Mononuclear cell (primary cell): ENCODE measurements around the gene SLC25A17. TPM values are rescaled to one million over a fixed set of nuclear protein-coding genes. Genes with fewer than 3 reads are reported as not detected.
"Not testable (repeated sequence)": the region's sequence is repeated elsewhere in the genome, so short reads cannot be mapped to it uniquely, and the experiment has no call there.

ENCODE experiments used
- H3K27me3 ChIP-seq: 2 replicates; pipeline ENCODE4 v1.6.0; 2011; ENCODE audit warnings: low read length, control low read depth; ENCODE audit not compliant: insufficient read depth
- H3K4me1 ChIP-seq: 2 replicates; pipeline ENCODE4 v1.5.1; 2011; ENCODE audit warnings: mild to moderate bottlenecking, low read length, control low read depth; ENCODE audit not compliant: insufficient read depth
- H3K4me3 ChIP-seq: 2 replicates; pipeline ENCODE4 v1.5.1; 2011; ENCODE audit warnings: mild to moderate bottlenecking, low read length, moderate library complexity
- H3K9me3 ChIP-seq: 2 replicates; pipeline ENCODE4 v1.5.1; 2011; ENCODE audit warnings: low read depth, mild to moderate bottlenecking, control low read depth, low read length
- total RNA-seq: library from RNA; depleted of rRNA; stranded (reverse); fragments of >200 nt; gene quantifications from one replicate; pipeline ENCODE4 v1.2.3, GENCODE V29; 2012

The SLC25A17 gene
- total RNA-seq, 1 donor = 3.9 TPM

- no peaks in the 10 kb centered on the region for H3K4me1 ChIP-seq
- H3K9me3 ChIP-seq = no peaks in the 10 kb centered on the region
- H3K4me3 ChIP-seq = no peak overlapping the region
- H3K27me3 ChIP-seq = no peaks in the 10 kb centered on the region
Measured at GRCh38 chr22:40834619-40835018, 15.5 kb upstream of the SLC25A17 start.

DNA sequence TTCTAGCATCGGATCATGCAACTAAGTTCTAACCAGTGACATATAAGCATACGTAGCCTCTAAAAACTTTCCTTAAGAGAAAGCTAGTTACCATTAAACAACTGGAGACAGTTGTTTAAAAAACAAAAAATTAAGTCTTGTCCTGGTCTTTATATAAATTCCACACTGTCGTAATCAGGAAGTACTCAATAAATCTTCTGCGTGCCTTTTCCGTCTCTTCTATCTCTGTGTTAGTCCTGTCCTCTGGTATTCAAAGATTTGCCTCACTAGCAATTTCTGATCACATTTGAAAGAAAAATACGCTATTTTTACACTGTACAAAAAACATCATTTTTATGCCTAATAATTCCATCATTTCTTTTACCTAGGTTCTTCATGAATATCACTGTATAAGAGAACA lies 10.0 kb upstream of the SLC25A17 start:
- no peaks in the 10 kb centered on the region for H3K9me3 ChIP-seq
- no peak overlapping the region for H3K4me3 ChIP-seq
- no peaks in the 10 kb centered on the region for H3K27me3 ChIP-seq
- no peaks in the 10 kb centered on the region for H3K4me1 ChIP-seq

DNA sequence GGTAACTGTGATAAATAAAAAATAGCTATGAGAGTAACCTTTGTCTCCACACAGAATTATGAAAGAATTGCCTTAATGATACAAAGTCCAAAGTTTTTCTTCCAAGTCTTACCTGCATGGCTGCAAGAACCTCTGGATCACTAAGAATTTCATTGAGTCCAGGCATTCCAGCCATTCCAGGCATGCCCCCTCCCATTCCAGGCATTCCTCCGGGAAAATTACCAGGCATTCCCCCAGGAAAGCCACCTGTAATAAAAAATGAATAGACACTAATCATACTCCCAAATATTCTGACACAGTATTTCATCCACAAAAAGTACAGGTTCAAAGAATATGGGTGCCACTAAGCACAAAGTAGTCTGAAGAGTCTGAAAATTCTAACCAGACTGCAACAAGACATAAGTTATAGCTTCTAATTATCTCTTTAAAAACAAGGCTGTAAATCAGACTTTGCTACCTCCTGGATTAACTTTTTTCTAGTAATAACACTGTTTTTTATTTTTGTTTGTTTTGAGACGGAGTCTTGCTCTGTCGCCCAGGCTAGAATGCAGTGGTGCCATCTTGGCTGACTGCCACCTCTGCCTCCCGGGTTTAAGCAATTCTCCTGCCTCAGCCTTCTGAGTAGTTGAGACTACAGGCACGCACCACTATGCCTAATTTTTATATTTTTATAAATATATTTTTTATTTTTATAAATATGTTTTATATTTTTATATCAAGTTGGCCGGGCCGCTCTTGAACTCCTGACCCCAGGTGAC lies 8.0 kb upstream of the SLC25A17 start:
- no peaks in the 10 kb centered on the region for H3K4me1 ChIP-seq
- no peaks in the 10 kb centered on the region for H3K27me3 ChIP-seq
- no peak overlapping the region for H3K4me3 ChIP-seq
- no peaks in the 10 kb centered on the region for H3K9me3 ChIP-seq

DNA sequence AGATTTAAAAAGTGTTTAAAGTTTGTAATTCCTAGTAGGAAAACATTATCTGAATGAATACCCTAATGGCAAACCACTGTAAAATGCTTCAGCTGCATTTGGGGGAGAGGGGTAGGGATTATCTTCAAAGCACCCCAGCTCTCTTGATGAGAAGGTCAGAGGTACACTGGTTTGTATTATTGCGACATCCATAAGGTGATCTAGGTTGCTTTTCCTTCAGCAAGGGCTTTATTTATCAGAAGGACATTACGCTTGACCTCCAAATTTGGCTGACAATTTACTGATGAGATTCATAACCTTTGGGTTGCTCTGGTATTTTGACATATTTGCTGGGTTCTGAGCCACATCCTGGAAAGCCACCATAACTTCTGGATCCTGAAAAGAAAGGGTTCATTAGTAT lies 7.1 kb upstream of the SLC25A17 start:
- H3K4me3 ChIP-seq, H3K27me3 ChIP-seq, H3K4me1 ChIP-seq, H3K9me3 ChIP-seq: not testable (repeated sequence)

DNA sequence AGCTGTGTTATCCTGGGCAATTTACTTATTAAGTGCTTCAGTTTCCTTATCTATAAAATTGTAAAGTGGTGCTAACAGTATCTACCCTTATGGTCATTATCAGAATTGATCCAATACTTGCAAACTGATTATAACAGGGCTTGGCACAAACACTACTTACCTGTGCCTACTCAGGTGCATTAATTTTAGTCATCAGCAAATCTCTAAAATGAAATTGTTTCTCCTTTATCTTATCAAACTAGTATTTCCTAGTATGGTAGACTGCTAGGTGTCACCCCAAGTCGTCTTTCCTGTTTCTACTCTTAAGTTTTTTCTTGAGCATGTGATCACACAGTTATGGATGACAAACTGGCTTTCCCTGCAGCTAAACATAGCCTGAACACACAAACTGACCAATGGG lies 4.3 kb upstream of the SLC25A17 start:
- Histone ChIP-seq H3K4me3 (no peak overlapping the region), H3K27me3 (no peaks in the 10 kb centered on the region), H3K9me3 (no peaks in the 10 kb centered on the region), H3K4me1 (peaks cover 12% of the 10 kb centered on the region)

GRCh38 chr22:40819599-40820140 lies 524 bp upstream of the SLC25A17 start:
- H3K9me3 ChIP-seq = no peaks in the 10 kb centered on the region
- peaks cover 27% of the 10 kb centered on the region for H3K4me1 ChIP-seq
- H3K27me3 ChIP-seq = no peaks in the 10 kb centered on the region
- H3K4me3 ChIP-seq = peak overlapping the region; percentile 96

- Histone ChIP-seq H3K4me1 (peaks cover 27% of the 10 kb centered on the region), H3K9me3 (no peaks in the 10 kb centered on the region), H3K27me3 (no peaks in the 10 kb centered on the region), H3K4me3 (peak overlapping the region; percentile 96)
Measured at GRCh38 chr22:40818192-40818746, 877 bp downstream of the SLC25A17 start.

- Histone ChIP-seq H3K4me3 (no peak overlapping the region), H3K9me3 (no peaks in the 10 kb centered on the region), H3K4me1 (peaks cover 27% of the 10 kb centered on the region)
Measured at GRCh38 chr22:40817737-40818136, 1.4 kb downstream of the SLC25A17 start.

GRCh38 chr22:40813912-40814315 lies 5.2 kb downstream of the SLC25A17 start:
- H3K4me3 ChIP-seq = no peak overlapping the region
- H3K9me3 ChIP-seq = no peaks in the 10 kb centered on the region
- H3K4me1 ChIP-seq = peaks cover 19% of the 10 kb centered on the region
- H3K27me3 ChIP-seq = no peaks in the 10 kb centered on the region

More at GRCh38 chr22:40817737-40818136, 1.4 kb downstream of the SLC25A17 start:
- no peaks in the 10 kb centered on the region for H3K27me3 ChIP-seq

- no peaks in the 10 kb centered on the region for H3K9me3 ChIP-seq
Measured at GRCh38 chr22:40808018-40808841, 10.9 kb downstream of the SLC25A17 start.

DNA sequence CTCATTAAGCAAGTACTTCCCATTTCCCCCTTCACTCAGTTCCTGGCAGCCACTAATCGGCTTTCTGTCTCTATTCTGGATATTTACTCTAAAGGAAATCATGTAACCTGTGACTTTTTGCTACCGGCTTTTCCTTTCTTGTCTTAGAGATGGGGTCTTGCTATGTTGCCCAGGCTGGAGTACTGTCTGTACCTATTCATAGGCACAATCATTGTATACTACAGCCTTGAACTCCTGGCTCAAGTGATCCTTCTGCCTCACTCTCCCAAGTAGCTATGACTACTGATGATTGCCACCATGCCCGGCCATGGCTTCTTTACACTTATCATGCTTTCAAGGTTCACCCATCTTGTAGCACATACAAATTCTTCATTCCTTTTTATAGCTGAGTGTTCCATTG lies 12.4 kb downstream of the SLC25A17 start:
- H3K27me3 ChIP-seq = no peaks in the 10 kb centered on the region
- no peaks in the 10 kb centered on the region for H3K9me3 ChIP-seq
- no peak overlapping the region for H3K4me3 ChIP-seq
- no peaks in the 10 kb centered on the region for H3K4me1 ChIP-seq

More at GRCh38 chr22:40808018-40808841, 10.9 kb downstream of the SLC25A17 start:
- no peaks in the 10 kb centered on the region for H3K4me1 ChIP-seq
- H3K4me3 ChIP-seq = no peak overlapping the region
- no peaks in the 10 kb centered on the region for H3K27me3 ChIP-seq

DNA sequence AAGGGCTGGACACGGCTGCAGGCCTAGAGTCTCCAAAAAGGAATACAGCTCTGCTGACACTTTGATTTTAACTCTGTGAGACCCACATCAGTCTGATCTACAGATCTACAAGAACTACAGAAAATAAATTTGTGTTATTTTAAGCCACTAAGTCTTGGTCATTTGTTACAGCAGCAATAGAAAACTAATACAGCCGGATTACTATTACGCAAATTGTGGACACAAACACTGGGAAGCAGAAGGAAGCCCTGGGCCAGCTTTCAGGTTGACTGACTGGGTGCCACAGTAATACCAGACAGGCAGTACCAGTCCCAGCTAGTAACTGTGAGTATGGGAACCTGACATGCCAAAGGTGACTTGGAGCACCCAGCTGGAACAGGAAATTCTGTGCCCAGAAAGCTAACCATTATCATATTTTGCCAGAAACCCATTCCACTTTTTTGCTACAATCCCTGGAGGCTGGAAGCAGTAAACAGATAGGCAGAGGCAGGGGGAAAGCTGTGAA lies 13.4 kb downstream of the SLC25A17 start:
- no peaks in the 10 kb centered on the region for H3K27me3 ChIP-seq
- H3K9me3 ChIP-seq = no peaks in the 10 kb centered on the region
- H3K4me1 ChIP-seq = no peaks in the 10 kb centered on the region
- no peak overlapping the region for H3K4me3 ChIP-seq

- Histone ChIP-seq H3K4me3 (no peak overlapping the region), H3K27me3 (no peaks in the 10 kb centered on the region), H3K9me3 (no peaks in the 10 kb centered on the region), H3K4me1 (no peaks in the 10 kb centered on the region)
Measured at GRCh38 chr22:40805239-40805638, 13.9 kb downstream of the SLC25A17 start.

GRCh38 chr22:40803321-40803720 lies 15.8 kb downstream of the SLC25A17 start:
- H3K4me1 ChIP-seq = no peaks in the 10 kb centered on the region
- H3K9me3 ChIP-seq = no peaks in the 10 kb centered on the region
- H3K27me3 ChIP-seq = no peaks in the 10 kb centered on the region

GRCh38 chr22:40799008-40799407 lies 20.1 kb downstream of the SLC25A17 start:
- Histone ChIP-seq H3K4me3 (no peak overlapping the region), H3K9me3 (no peaks in the 10 kb centered on the region), H3K27me3 (no peaks in the 10 kb centered on the region), H3K4me1 (no peaks in the 10 kb centered on the region)

More at GRCh38 chr22:40803321-40803720, 15.8 kb downstream of the SLC25A17 start:
- H3K4me3 ChIP-seq = no peak overlapping the region
